Measurements from ENCODE around the gene SEMA6C.
"Not testable (repeated sequence)": the region's sequence is repeated elsewhere in the genome, so short reads cannot be mapped to it uniquely, and the experiment has no call there.

Gene SEMA6C, protein sequence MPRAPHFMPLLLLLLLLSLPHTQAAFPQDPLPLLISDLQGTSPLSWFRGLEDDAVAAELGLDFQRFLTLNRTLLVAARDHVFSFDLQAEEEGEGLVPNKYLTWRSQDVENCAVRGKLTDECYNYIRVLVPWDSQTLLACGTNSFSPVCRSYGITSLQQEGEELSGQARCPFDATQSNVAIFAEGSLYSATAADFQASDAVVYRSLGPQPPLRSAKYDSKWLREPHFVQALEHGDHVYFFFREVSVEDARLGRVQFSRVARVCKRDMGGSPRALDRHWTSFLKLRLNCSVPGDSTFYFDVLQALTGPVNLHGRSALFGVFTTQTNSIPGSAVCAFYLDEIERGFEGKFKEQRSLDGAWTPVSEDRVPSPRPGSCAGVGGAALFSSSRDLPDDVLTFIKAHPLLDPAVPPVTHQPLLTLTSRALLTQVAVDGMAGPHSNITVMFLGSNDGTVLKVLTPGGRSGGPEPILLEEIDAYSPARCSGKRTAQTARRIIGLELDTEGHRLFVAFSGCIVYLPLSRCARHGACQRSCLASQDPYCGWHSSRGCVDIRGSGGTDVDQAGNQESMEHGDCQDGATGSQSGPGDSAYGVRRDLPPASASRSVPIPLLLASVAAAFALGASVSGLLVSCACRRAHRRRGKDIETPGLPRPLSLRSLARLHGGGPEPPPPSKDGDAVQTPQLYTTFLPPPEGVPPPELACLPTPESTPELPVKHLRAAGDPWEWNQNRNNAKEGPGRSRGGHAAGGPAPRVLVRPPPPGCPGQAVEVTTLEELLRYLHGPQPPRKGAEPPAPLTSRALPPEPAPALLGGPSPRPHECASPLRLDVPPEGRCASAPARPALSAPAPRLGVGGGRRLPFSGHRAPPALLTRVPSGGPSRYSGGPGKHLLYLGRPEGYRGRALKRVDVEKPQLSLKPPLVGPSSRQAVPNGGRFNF

DNA sequence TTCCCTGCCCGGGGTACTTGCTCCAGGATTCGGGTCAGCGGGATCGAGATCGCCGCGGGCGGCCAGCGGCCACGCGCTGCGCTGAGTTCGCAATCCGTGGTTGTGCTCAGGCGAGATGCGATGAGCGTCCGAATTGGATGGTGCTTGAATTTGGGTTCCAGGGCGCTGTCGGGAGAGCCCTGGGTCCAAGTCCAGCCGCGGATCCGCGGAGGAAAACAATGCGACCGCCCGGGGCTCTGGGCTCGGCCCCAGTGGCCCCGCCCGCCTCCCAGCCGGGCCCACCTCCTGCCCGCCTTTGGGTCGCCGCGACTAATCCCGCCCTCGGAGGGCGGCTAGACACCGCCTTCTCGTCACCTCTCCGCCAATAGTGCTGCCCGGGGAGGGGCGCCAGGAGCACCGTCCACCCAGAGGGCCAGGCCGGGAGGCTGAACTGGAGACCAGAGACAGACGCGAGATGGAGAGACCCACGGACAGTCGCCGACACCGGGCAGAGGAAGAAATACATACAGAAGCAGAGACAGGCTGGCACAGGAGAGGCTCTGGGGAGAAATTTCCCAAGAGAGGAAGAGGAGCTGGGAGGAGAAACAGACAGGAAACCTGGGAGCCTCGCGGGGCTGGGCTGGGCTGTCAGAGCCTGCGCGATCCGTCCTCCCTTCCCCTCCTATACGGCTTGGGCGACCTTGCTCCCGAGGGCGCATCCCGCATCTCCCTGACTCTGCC is at the start of gene SEMA6C:
TSS of gene SEMA6C (minus strand) at position 220 of the 720 bp plus-strand sequence. CDS start 4,010 bp downstream, outside the sequence.
- Histone ChIP-seq H3K4me3 (ENCODE audit: low read depth, low read length) (peak within 1 kb of the TSS; percentile 72), H3K27ac (peak within 1 kb of the TSS; percentile 4), H3K27me3 (replicated peaks) (no peaks in the 10 kb centered on the region), H3K36me3 (replicated peaks) (no peaks in the 10 kb centered on the region)
- peak; percentile 87 for DNase-seq
- TF ChIP-seq, protein P1, sequence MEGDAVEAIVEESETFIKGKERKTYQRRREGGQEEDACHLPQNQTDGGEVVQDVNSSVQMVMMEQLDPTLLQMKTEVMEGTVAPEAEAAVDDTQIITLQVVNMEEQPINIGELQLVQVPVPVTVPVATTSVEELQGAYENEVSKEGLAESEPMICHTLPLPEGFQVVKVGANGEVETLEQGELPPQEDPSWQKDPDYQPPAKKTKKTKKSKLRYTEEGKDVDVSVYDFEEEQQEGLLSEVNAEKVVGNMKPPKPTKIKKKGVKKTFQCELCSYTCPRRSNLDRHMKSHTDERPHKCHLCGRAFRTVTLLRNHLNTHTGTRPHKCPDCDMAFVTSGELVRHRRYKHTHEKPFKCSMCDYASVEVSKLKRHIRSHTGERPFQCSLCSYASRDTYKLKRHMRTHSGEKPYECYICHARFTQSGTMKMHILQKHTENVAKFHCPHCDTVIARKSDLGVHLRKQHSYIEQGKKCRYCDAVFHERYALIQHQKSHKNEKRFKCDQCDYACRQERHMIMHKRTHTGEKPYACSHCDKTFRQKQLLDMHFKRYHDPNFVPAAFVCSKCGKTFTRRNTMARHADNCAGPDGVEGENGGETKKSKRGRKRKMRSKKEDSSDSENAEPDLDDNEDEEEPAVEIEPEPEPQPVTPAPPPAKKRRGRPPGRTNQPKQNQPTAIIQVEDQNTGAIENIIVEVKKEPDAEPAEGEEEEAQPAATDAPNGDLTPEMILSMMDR (IDR thresholded peaks at IDR 0.05; ENCODE audit: low read depth, low read length, missing control alignments) = no peak
- in situ Hi-C loops (cut with HindIII; ENCODE audit: low pct_ligation_motif_present, low sequenced_read_pairs) = no loop called here

DNA sequence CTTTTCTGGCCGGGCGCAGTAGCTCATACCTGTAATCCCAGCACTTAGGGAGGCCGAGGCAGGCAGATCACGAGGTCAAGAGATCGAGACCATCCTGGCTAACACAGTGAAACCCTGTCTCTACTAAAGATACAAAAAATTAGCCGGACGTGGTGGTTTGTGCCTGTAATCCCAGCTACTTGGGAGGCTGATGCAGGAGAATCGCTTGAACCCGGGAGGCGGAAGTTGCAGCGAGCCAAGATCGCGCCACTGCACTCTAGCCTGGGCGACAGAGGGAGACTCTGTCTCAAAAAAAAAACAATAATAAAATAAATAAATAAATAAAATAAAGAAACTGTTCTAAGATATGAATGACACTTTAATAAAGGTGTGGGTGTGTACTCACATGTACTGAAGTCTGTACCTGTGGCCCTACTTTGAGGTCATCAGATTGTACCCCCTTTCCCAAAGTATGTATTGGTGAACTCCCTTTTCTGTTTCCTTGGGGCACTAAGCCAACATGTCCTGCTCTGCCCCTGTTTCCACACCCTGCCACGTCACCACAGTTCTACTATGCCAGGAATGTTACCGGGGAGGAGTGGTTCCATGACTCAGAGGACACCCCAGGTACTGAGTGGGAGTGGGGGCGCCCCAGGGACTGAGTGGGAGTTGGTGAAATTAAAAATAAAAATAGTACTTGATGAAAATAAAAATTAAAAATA is 48.6 kb upstream of the SEMA6C start:
- DNase-seq = peak; percentile 75
- peak overlapping the region; percentile 90 for H3K27ac ChIP-seq
- H3K4me3 ChIP-seq (ENCODE audit: low read depth, low read length); H3K36me3 ChIP-seq (replicated peaks); in situ Hi-C loops (cut with HindIII; ENCODE audit: low pct_ligation_motif_present, low sequenced_read_pairs); H3K27me3 ChIP-seq (replicated peaks): not testable (repeated sequence)

DNA sequence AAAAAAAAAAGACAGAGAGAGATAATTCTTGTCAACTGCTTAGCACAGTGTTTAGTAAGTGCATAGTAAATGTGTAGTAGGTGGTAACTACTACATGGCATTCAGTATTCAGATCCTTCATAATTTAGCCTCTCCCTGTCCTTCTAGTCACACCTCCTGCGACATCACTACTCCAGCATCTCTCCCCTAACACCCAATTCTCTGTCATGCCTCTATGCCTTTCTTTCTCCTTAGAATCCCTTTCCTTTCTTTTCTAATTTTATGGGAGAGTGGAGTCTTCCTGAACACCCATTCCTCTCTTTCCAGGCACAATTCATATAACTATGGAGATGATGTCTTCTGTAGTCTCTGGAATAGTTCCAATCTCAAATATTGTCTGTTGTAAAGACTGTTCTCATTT is 47.4 kb upstream of the SEMA6C start:
- no peak overlapping the region for H3K4me3 ChIP-seq (ENCODE audit: low read depth, low read length)
- TF ChIP-seq, protein P1 (IDR thresholded peaks at IDR 0.05; ENCODE audit: low read depth, low read length, missing control alignments) = no peak
- in situ Hi-C loops (cut with HindIII; ENCODE audit: low pct_ligation_motif_present, low sequenced_read_pairs) = no loop called here

DNA sequence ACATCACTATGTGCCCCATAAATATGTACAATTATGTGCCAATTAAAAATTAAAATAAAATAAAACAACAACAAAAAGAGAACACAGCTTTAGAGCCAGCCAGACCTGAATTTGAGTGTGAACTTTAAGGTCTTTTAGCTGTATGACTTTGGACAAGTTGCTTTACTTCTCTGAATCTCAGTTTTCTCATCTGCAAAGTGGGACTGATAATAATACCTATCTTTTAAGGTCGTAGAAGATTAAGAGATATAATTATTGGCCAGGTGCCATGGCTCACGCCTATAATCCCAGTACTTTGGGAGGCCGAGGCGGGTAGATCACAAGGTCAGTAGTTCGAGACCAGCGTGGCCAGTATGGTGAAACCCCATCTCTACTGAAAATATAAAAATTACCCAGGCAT is 46.9 kb upstream of the SEMA6C start:
- Histone ChIP-seq H3K4me3 (ENCODE audit: low read depth, low read length) (no peak overlapping the region), H3K36me3 (replicated peaks) (no peaks in the 10 kb centered on the region), H3K27ac (no peak overlapping the region), H3K27me3 (replicated peaks) (no peaks in the 10 kb centered on the region)
- no peak for DNase-seq
- TF ChIP-seq, protein P1 (IDR thresholded peaks at IDR 0.05; ENCODE audit: low read depth, low read length, missing control alignments) = no peak
- in situ Hi-C loops (cut with HindIII; ENCODE audit: low pct_ligation_motif_present, low sequenced_read_pairs) = no loop called here

More for the DNA sequence above, 47.4 kb upstream of the SEMA6C start:
- H3K36me3 ChIP-seq (replicated peaks) = no peaks in the 10 kb centered on the region
- H3K27me3 ChIP-seq (replicated peaks) = no peaks in the 10 kb centered on the region
- DNase-seq = no peak
- no peak overlapping the region for H3K27ac ChIP-seq

DNA sequence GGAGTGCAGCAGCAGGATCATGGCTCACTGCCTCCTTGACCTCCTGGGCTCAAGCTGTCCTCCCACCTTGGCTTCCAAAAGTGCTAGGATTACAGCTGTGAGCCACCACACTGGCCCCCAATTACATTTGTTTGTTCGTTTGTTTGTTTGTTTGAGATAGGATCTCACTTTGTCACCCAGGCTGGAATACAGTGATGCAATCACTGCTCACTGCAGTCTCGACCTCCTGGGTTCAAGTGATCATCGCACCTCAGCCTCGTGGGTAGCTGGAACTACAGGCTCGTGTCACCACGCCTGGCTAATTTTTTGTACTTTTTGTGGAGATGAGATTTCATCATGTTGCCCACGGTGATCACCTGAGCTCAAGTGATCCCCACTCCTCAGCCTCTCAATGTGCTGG is 45.6 kb upstream of the SEMA6C start:
- H3K27ac ChIP-seq = no peak overlapping the region
- TF ChIP-seq, protein P1 (IDR thresholded peaks at IDR 0.05; ENCODE audit: low read depth, low read length, missing control alignments) = no peak
- H3K4me3 ChIP-seq (ENCODE audit: low read depth, low read length) = no peak overlapping the region
- H3K27me3 ChIP-seq (replicated peaks) = no peaks in the 10 kb centered on the region
- in situ Hi-C loops (cut with HindIII; ENCODE audit: low pct_ligation_motif_present, low sequenced_read_pairs) = no loop called here
- H3K36me3 ChIP-seq (replicated peaks) = no peaks in the 10 kb centered on the region
- no peak for DNase-seq
